SU-DHL-6 (cell line): Measurements from ENCODE around the gene SEC14L1.

Experiments
- CTCF ChIP-seq: fragments of 200-600 bp; sonication (generic); IDR thresholded peaks from one replicate; pipeline ENCODE4 v1.5.1; 2017; ENCODE audit warnings: antibody characterized with exemption, mild to moderate bottlenecking, low read length, moderate library complexity; ENCODE audit not compliant: insufficient read depth, poor library complexity, severe bottlenecking
- EZH2phosphoT487 ChIP-seq: fragments of 200-600 bp; sonication (generic), shearing (Covaris generic); conservative IDR thresholded peaks from 2 replicates; pipeline ENCODE4 v1.6.1; 2018; ENCODE audit warnings: mild to moderate bottlenecking, antibody characterized with exemption, low read length, moderate library complexity, mixed read lengths

- TF ChIP-seq CTCF (no peak), EZH2phosphoT487 (no peak)
Observed at GRCh38 chr17:77119668-77120301, 21.0 kb upstream of the SEC14L1 start.
